ENCODE data around the gene CLEC2D.
"Not testable (repeated sequence)": the region's sequence is repeated elsewhere in the genome, so short reads cannot be mapped to it uniquely, and the experiment has no call there.

CLEC2D gene

GRCh38 chr12:9699898-9700605 lies 30.5 kb downstream of the CLEC2D start:
- no peak for DNase-seq (ENCODE audit: low read depth in 2 of 2)

GRCh38 chr12:9700606-9700956 lies 31.1 kb downstream of the CLEC2D start:
- no peak for DNase-seq (ENCODE audit: low read depth in 2 of 2)

GRCh38 chr12:9701380-9702154 lies 32.1 kb downstream of the CLEC2D start:
- no peak for DNase-seq (ENCODE audit: low read depth in 2 of 2)

GRCh38 chr12:9702255-9702654 lies 32.7 kb downstream of the CLEC2D start:
- peak in 1 of 2 donors; percentile 6 for DNase-seq (ENCODE audit: low read depth in 2 of 2)

- DNase-seq (ENCODE audit: low read depth in 2 of 2), result not testable (repeated sequence)
Observed at GRCh38 chr12:9704561-9704960, 35.0 kb downstream of the CLEC2D start.

GRCh38 chr12:9706086-9706685 lies 36.7 kb downstream of the CLEC2D start:
- DNase-seq (ENCODE audit: low read depth in 2 of 2), result no peak

GRCh38 chr12:9707356-9707755 lies 37.8 kb downstream of the CLEC2D start:
- DNase-seq (ENCODE audit: low read depth in 2 of 2), result no peak

- peak in 1 of 2 donors; percentile 53 for DNase-seq (ENCODE audit: low read depth in 2 of 2)
Observed at GRCh38 chr12:9707864-9708808, 38.6 kb downstream of the CLEC2D start.

GRCh38 chr12:9708853-9709252 lies 39.3 kb downstream of the CLEC2D start:
- DNase-seq (ENCODE audit: low read depth in 2 of 2), result no peak

GRCh38 chr12:9710584-9711375 lies 41.3 kb downstream of the CLEC2D start:
- no peak for DNase-seq (ENCODE audit: low read depth in 2 of 2)

GRCh38 chr12:9711664-9712063 lies 42.2 kb downstream of the CLEC2D start:
- no peak for DNase-seq (ENCODE audit: low read depth in 2 of 2)

- DNase-seq (ENCODE audit: low read depth in 2 of 2), result not testable (repeated sequence)
Observed at GRCh38 chr12:9713032-9713558, 43.6 kb downstream of the CLEC2D start.

- DNase-seq (ENCODE audit: low read depth in 2 of 2), result no peak
Observed at GRCh38 chr12:9717070-9717925, 47.8 kb downstream of the CLEC2D start.

- DNase-seq (ENCODE audit: low read depth in 2 of 2), result no peak
Observed at GRCh38 chr12:9718968-9719367, 49.5 kb downstream of the CLEC2D start.

GRCh38 chr12:9719790-9720189 lies 50.3 kb downstream of the CLEC2D start:
- DNase-seq (ENCODE audit: low read depth in 2 of 2), result no peak

- DNase-seq (ENCODE audit: low read depth in 2 of 2), result no peak
Observed at GRCh38 chr12:9721394-9722092, 52.0 kb downstream of the CLEC2D start.

GRCh38 chr12:9724023-9724422 lies 54.5 kb downstream of the CLEC2D start:
- DNase-seq (ENCODE audit: low read depth in 2 of 2), result no peak

- no peak for DNase-seq (ENCODE audit: low read depth in 2 of 2)
Observed at GRCh38 chr12:9725213-9725870, 55.8 kb downstream of the CLEC2D start.

GRCh38 chr12:9727813-9728212 lies 58.3 kb downstream of the CLEC2D start:
- DNase-seq (ENCODE audit: low read depth in 2 of 2), result no peak

Measured in activated CD8-positive, alpha-beta memory T cell treated with anti-CD3 and anti-CD28 coated beads for 4 hours (primary cell).